GM18505 (cell line): ENCODE measurements around the gene RETNLB.

Experiments used
- ATAC-seq: cut with Tn5 transposase; IDR thresholded peaks from one replicate; pipeline ENCODE4 v1.9.1; 2021; ENCODE audit not compliant: unreplicated experiment
- POLR2A ChIP-seq: IDR thresholded peaks from 4 replicates; pipeline ENCODE4 v1.6.1; 2011; ENCODE audit warnings: borderline replicate concordance; ENCODE audit not compliant: insufficient read depth, insufficient read length; ENCODE audit errors: extremely low read depth

Gene RETNLB, protein sequence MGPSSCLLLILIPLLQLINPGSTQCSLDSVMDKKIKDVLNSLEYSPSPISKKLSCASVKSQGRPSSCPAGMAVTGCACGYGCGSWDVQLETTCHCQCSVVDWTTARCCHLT

GRCh38 chr3:108757404-108757982, at the start of gene RETNLB:
Gene RETNLB (minus strand): TSS chr3:108757410. CDS start chr3:108757185, 225 bp downstream.
- ATAC-seq: no peak
- no peak for TF ChIP-seq POLR2A

GRCh38 chr3:108806316-108806715, 49.1 kb upstream of the RETNLB start:
- TF ChIP-seq POLR2A: no peak
- peak; percentile 57 for ATAC-seq

GRCh38 chr3:108804966-108805365, 47.8 kb upstream of the RETNLB start:
- no peak for ATAC-seq
- no peak for TF ChIP-seq POLR2A

- ATAC-seq: no peak
- TF ChIP-seq POLR2A: no peak
Measured at GRCh38 chr3:108804437-108804836, 47.2 kb upstream of the RETNLB start.

- TF ChIP-seq POLR2A: no peak
- no peak for ATAC-seq
Measured at GRCh38 chr3:108791473-108791872, 34.3 kb upstream of the RETNLB start.

- no peak for ATAC-seq
- no peak for TF ChIP-seq POLR2A
Measured at GRCh38 chr3:108780235-108780634, 23.0 kb upstream of the RETNLB start.

DNA sequence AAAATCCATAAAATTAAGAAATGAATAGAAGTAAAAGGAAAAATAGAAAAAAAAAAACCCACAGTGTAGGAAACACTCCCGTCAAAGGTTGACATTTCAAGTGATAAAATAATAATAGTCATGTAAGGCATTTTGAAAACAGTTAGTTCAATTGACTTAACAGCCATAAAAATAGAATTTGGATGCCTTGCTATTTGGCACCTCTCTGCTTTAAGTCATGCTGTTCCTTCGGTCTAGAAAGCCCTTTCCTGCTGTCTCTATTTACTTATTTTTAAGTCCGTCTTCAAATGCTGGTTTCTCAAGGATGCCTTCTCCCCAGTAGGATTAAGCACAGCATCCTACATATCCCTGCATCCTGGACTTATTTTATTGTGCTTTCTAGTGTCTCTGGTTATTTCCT, 22.3 kb upstream of the RETNLB start:
- no peak for TF ChIP-seq POLR2A
- ATAC-seq: no peak

GRCh38 chr3:108775649-108776048, 18.4 kb upstream of the RETNLB start:
- no peak for ATAC-seq
- no peak for TF ChIP-seq POLR2A

DNA sequence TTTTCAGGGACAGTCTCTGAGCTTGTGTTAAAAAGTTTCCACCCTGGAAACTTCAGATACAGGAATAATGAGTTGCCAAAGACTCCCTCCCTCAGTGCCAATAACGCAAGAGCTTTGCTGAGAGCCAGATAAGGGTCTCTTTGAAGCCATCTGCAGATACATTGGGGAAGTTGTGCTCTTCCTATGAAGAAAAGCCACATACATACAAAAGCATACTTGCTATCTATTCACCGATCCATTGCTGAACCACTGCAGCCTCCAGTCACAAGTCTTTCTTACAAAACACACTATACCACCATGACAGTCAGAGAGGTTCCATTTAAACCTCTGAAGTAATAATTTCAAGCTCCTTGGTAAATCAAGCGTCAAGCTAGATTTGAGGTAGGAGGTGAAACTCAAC, 10.0 kb upstream of the RETNLB start:
- no peak for TF ChIP-seq POLR2A
- ATAC-seq: no peak

DNA sequence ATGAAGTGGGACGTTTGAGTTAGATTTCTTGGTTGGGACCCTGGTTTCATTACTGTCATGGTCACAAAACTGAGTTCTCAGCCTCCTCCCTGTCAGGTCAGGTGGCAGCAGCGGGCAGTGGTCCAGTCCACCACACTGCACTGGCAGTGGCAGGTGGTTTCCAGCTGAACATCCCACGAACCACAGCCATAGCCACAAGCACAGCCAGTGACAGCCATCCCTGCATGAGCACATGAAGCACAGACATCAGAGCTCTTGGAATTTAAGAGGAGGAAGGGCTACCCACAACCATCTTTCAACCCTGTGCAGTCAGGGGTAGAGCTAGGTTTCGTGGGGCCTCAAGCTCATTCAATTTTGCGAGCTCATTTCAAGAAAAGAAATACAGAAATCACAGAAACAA, 1.5 kb downstream of the RETNLB start:
- no peak for ATAC-seq
- TF ChIP-seq POLR2A: no peak

GRCh38 chr3:108744762-108745161, 12.4 kb downstream of the RETNLB start:
- no peak for TF ChIP-seq POLR2A
- ATAC-seq: no peak

GRCh38 chr3:108742929-108743328, 14.3 kb downstream of the RETNLB start:
- TF ChIP-seq POLR2A: no peak
- no peak for ATAC-seq

DNA sequence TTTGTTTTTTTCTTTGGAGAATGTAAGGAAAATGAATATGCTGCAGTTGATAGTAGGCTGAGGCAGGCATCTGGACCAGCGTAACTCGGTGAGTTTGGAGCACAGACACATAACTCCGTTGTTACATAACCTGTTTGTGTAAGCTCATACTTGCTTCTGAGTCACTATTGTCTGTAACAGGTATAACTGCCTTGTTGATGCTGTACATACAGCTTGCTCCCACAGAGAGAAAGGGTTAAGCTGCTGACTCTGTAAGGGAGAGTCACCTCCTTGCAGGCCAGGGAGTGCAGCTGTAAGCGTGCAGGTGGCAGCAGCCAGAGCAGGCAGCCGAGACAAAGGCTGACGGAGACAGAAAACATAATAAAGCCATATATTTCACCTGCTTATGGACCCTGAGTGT, 20.4 kb downstream of the RETNLB start:
- ATAC-seq: no peak

DNA sequence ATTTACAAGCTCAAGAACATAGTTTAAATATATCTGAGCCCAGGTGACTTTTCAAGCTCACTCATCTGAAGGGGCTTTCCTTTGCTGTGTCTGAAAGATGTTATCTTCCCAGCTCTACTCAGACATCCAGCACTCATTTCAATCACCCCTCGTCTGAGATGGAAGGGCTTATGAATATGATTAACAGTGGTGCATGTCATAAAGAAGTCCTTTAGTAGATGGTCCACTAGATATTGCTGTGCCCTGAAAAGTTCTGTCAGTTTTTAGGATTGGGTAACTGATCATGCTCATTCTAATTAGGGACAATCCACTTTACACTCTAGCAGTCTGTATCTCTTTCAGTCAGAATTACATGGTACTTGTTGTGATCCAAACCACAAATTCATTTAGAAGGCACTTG, 28.3 kb downstream of the RETNLB start:
- no peak for ATAC-seq
- TF ChIP-seq POLR2A: no peak

More for the DNA sequence above, 20.4 kb downstream of the RETNLB start:
- TF ChIP-seq POLR2A: no peak

DNA sequence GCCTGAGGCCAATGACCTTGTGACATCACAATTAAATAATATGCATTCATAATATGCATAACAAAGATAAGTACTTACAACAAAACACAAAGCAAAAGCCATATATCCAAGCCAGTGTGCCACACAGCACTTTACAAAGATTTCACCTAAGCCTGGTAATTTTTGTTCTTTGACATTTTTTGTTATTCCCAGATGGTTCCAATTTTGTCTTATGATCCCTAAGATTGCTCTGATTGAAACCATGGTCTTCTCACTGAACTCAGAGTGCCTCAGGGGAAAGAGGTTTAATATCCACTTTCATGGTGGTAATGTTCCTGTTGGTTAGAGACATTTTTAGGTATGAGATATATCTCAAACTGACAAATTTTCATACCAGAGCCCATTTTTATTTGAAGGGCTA, 29.1 kb downstream of the RETNLB start:
- no peak for ATAC-seq
- no peak for TF ChIP-seq POLR2A
